Measurements from ENCODE around the gene SYTL3. TPM values are rescaled to one million over a fixed set of nuclear protein-coding genes. Genes with fewer than 3 reads are reported as not detected.

SYTL3 gene
- total RNA-seq, 4 donors from 2014 or later: 4.8 to 10.1 (median 7.6) TPM

DNA sequence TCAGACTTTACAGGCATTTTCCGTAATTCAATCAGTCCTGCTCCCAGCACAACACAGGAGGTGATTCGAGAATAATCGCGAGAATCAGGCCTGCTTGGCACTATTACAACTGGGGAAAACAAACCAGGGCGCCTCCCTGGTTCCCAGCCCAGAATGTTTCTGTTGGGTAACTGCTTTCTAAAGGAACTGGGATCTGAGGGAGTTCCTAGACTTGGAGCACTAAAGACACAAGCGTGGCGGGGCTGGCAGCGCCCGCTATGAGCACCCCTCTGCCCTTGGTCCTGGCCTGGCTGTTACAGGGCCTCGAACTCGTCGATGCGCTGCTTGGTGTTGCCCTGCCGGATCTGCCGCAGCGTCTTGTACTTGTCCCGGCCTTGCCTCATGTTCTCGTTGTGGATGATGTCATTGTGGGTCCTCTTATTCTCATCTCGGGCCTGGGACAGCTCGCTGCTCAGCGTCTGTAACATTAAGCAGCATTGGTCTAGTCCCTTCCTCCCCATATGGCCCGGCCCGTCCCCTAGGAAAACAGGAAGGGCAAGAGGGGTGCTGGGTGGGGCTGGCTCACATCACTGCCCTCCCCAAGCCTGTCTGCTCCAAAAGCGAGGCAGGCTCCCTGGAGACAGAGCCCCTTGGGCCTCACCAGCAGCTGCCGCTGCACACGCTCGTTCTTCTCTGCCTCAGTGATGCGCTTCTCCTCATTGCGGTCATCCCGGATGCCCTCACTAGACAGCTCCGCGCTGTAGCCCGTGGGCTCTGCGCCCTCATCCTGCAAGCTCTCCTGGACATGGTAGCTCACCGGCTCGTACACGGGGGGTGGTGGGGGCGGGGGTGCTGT lies 117.0 kb downstream of the SYTL3 start:
- 88% methylated on average over 29 of the region's 38 CpGs for WGBS
- Histone ChIP-seq H3K4me1 (peaks cover 15 to 22% (median 18%) of the 10 kb centered on the region in 4 donors), H3K4me3 (no peak overlapping the region), H3K27ac (replicated peaks in 1 of 4) (peak overlapping the region in 2 of 4 donors; percentile 13 to 37), H3K36me3 (peaks cover 71 to 81% (median 78%) of the 10 kb centered on the region in 4 donors), H3K9me3 (no peaks in the 10 kb centered on the region), H3K27me3 (no peaks in the 10 kb centered on the region)
- intact Hi-C loops (cut with DNase I): no loop called here
- TF ChIP-seq, protein P1, sequence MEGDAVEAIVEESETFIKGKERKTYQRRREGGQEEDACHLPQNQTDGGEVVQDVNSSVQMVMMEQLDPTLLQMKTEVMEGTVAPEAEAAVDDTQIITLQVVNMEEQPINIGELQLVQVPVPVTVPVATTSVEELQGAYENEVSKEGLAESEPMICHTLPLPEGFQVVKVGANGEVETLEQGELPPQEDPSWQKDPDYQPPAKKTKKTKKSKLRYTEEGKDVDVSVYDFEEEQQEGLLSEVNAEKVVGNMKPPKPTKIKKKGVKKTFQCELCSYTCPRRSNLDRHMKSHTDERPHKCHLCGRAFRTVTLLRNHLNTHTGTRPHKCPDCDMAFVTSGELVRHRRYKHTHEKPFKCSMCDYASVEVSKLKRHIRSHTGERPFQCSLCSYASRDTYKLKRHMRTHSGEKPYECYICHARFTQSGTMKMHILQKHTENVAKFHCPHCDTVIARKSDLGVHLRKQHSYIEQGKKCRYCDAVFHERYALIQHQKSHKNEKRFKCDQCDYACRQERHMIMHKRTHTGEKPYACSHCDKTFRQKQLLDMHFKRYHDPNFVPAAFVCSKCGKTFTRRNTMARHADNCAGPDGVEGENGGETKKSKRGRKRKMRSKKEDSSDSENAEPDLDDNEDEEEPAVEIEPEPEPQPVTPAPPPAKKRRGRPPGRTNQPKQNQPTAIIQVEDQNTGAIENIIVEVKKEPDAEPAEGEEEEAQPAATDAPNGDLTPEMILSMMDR (IDR thresholded peaks at IDR 0.05): no peak
- no peak for TF ChIP-seq EP300 (IDR thresholded peaks at IDR 0.05)
- no peak for TF ChIP-seq POLR2AphosphoS5 (IDR thresholded peaks at IDR 0.05)
- TF ChIP-seq POLR2A (IDR thresholded peaks at IDR 0.05; ENCODE audit: low read depth): no peak
- DNase-seq (ENCODE audit: extremely low spot score): no peak

DNA sequence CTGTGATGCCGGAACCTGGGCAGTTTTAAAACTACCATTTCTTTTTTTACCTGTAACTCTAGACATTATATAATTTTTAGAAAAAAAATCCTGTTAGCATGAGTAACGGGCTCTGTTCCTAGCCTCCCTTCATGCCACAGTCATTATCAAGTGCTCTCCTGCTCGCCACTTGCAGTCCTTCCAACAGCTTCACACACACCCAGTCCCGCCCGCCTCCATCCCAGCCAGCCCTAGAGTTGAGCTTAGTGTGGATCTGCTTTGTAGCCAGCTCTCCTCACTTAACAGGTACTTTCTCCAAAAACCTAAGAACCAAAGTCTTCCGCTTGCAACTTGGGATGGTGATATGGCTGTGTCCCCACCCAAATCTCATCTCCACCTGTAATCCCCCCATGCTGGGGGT lies 117.9 kb downstream of the SYTL3 start:
- Histone ChIP-seq H3K27ac (replicated peaks in 1 of 4) (no peak overlapping the region), H3K4me3 (no peak overlapping the region), H3K27me3 (no peaks in the 10 kb centered on the region), H3K4me1 (peaks cover 17 to 24% (median 18%) of the 10 kb centered on the region in 4 donors), H3K36me3 (peaks cover 79 to 90% (median 86%) of the 10 kb centered on the region in 4 donors), H3K9me3 (no peaks in the 10 kb centered on the region)
- WGBS: 91% methylated on average over 6 of the region's 6 CpGs
- intact Hi-C loops (cut with DNase I): no loop called here
- TF ChIP-seq POLR2A (IDR thresholded peaks at IDR 0.05; ENCODE audit: low read depth) (no peak), EP300 (IDR thresholded peaks at IDR 0.05) (no peak), POLR2AphosphoS5 (IDR thresholded peaks at IDR 0.05) (no peak)
- TF ChIP-seq, protein P1 (IDR thresholded peaks at IDR 0.05): no peak
- DNase-seq (ENCODE audit: extremely low spot score): no peak

GRCh38 chr6:158768436-158768835 lies 118.6 kb downstream of the SYTL3 start:
- TF ChIP-seq, protein P1 (IDR thresholded peaks at IDR 0.05): no peak
- TF ChIP-seq POLR2A (IDR thresholded peaks at IDR 0.05; ENCODE audit: low read depth) (no peak), POLR2AphosphoS5 (IDR thresholded peaks at IDR 0.05) (no peak), EP300 (IDR thresholded peaks at IDR 0.05) (no peak)
- H3K4me3 ChIP-seq: no peak overlapping the region
- no peak overlapping the region for H3K27ac ChIP-seq (replicated peaks in 1 of 4)
- H3K27me3 ChIP-seq: no peaks in the 10 kb centered on the region
- intact Hi-C loops (cut with DNase I): no loop called here
- peaks cover 84 to 97% (median 91%) of the 10 kb centered on the region in 4 donors for H3K36me3 ChIP-seq
- H3K9me3 ChIP-seq: no peaks in the 10 kb centered on the region
- 94% methylated on average over 8 of the region's 8 CpGs for WGBS
- no peak for DNase-seq (ENCODE audit: extremely low spot score)
- H3K4me1 ChIP-seq: peaks cover 12 to 22% (median 15%) of the 10 kb centered on the region in 4 donors

DNA sequence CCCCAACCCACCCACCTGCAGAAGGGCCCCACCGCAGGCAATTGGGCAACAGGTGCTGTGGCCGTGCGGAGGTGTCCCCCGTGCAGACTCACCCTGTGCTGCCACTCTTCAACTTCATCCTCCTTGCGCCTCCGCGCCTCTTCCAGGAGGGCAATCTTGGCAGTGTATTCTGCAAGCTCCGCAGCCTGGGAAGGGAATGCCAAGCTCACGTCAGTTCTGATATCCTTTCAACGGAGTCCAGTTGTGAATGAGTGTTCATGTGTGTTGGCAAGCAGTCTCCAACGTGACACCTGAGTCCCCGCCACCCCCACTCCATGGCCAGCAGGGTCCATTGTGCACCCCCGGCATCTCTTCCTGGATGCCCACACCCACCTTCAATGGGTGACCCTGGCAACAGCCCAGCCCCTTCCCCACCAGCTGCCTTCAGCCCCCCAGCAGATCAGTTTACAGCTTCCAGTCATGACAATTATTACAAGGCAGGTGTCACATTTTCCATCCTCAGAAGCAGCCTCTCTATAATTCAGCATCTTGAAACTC lies 119.4 kb downstream of the SYTL3 start:
- H3K4me3 ChIP-seq: no peak overlapping the region
- WGBS: 87% methylated on average over 9 of the region's 13 CpGs
- DNase-seq (ENCODE audit: extremely low spot score): no peak
- no peaks in the 10 kb centered on the region for H3K27me3 ChIP-seq
- TF ChIP-seq POLR2A (IDR thresholded peaks at IDR 0.05; ENCODE audit: low read depth) (no peak), EP300 (IDR thresholded peaks at IDR 0.05) (no peak), POLR2AphosphoS5 (IDR thresholded peaks at IDR 0.05) (peak in 1 of 2 donors; percentile 16)
- TF ChIP-seq, protein P1 (IDR thresholded peaks at IDR 0.05): no peak
- H3K9me3 ChIP-seq: no peaks in the 10 kb centered on the region
- intact Hi-C loops (cut with DNase I): no loop called here
- H3K27ac ChIP-seq (replicated peaks in 1 of 4): peak overlapping the region in 1 of 4 donors; percentile 6
- peaks cover 4 to 17% (median 9%) of the 10 kb centered on the region in 4 donors for H3K4me1 ChIP-seq
- H3K36me3 ChIP-seq: peaks cover 92 to 100% (median 97%) of the 10 kb centered on the region in 4 donors
